AG08396 (cell line): ENCODE data around the gene INHBB.
"Not testable (repeated sequence)": the region's sequence is repeated elsewhere in the genome, so short reads cannot be mapped to it uniquely, and the experiment has no call there.

ENCODE experiments used
- DNase-seq: peaks from one replicate; pipeline ENCODE4 v3.0.0; 2012; ENCODE audit warnings: low spot score, mixed read lengths

The INHBB gene

GRCh38 chr2:120346026-120346666, at the start of gene INHBB:
Gene INHBB, plus strand, starts transcription at chr2:120346136. Its CDS starts 53 bp downstream, at chr2:120346189.
- DNase-seq: peak; percentile 39

- no peak for DNase-seq
Measured at GRCh38 chr2:120298173-120298835, 47.6 kb upstream of the INHBB start.

- no peak for DNase-seq
Measured at GRCh38 chr2:120299004-120299403, 46.9 kb upstream of the INHBB start.

- DNase-seq: no peak
Measured at GRCh38 chr2:120299561-120299960, 46.4 kb upstream of the INHBB start.

- DNase-seq: no peak
Measured at GRCh38 chr2:120300385-120300784, 45.6 kb upstream of the INHBB start.

- no peak for DNase-seq
Measured at GRCh38 chr2:120301284-120301683, 44.7 kb upstream of the INHBB start.

- DNase-seq: no peak
Measured at GRCh38 chr2:120302301-120302700, 43.6 kb upstream of the INHBB start.

- no peak for DNase-seq
Measured at GRCh38 chr2:120303177-120303576, 42.8 kb upstream of the INHBB start.

GRCh38 chr2:120305296-120305695, 40.6 kb upstream of the INHBB start:
- DNase-seq: no peak

- DNase-seq: no peak
Measured at GRCh38 chr2:120305937-120306490, 39.9 kb upstream of the INHBB start.

- no peak for DNase-seq
Measured at GRCh38 chr2:120307482-120307881, 38.5 kb upstream of the INHBB start.

- DNase-seq: no peak
Measured at GRCh38 chr2:120308038-120308910, 37.7 kb upstream of the INHBB start.

GRCh38 chr2:120310136-120310535, 35.8 kb upstream of the INHBB start:
- no peak for DNase-seq

GRCh38 chr2:120310841-120311240, 35.1 kb upstream of the INHBB start:
- not testable (repeated sequence) for DNase-seq

GRCh38 chr2:120312076-120312475, 33.9 kb upstream of the INHBB start:
- no peak for DNase-seq

GRCh38 chr2:120312860-120313694, 32.9 kb upstream of the INHBB start:
- peak; percentile 83 for DNase-seq

- no peak for DNase-seq
Measured at GRCh38 chr2:120313695-120314615, 32.0 kb upstream of the INHBB start.

GRCh38 chr2:120314690-120315366, 31.1 kb upstream of the INHBB start:
- no peak for DNase-seq

GRCh38 chr2:120315367-120316033, 30.4 kb upstream of the INHBB start:
- DNase-seq: no peak
